ENCODE results near the gene MIA2. TPM values are rescaled to one million over a fixed set of nuclear protein-coding genes. Genes with fewer than 3 reads are reported as not detected.

The MIA2 gene
- total and polyA plus RNA-seq, 9 of the 15 experiments (the other 6 are each of a cell fraction or from before 2014, with no cell fraction given): 6.0 to 21.8 (median 12.8) TPM

DNA sequence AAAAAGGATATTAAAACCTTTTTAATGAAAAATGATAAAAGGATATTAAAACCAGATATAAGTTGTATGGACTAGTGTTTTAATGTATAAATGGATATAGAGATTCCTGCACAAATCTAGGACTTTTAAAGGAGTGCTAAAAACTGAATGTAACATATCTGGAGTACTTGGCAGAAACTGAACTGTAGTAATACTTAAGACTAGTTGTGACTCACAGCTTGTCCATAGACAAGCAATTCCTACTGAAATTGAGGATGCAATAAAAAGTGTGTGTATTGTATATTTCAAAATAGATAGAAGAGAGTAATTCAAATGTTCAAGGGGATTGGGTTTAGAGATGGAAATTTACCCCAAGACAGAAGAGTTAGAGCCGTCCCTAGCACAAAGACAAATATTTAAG is 138.9 kb downstream of the MIA2 start:
- H3K27me3 ChIP-seq (ENCODE audit: control insufficient read depth in 2 of 2, insufficient read depth in 2 of 2, low read length in 2 of 2): no peaks in the 10 kb centered on the region
- H4K20me1 ChIP-seq (replicated peaks; ENCODE audit: control insufficient read depth, insufficient read depth, low read length): no peaks in the 10 kb centered on the region
- H3K4me1 ChIP-seq (replicated peaks in 1 of 2; ENCODE audit: control insufficient read depth in 2 of 2, insufficient read depth in 2 of 2, low read length in 2 of 2): no peaks in the 10 kb centered on the region
- in situ Hi-C loops (cut with MboI): no loop called here
- no peaks in the 10 kb centered on the region for H3K9me1 ChIP-seq (ENCODE audit: control insufficient read depth, insufficient read depth, low read length)
- TF ChIP-seq, protein P1, sequence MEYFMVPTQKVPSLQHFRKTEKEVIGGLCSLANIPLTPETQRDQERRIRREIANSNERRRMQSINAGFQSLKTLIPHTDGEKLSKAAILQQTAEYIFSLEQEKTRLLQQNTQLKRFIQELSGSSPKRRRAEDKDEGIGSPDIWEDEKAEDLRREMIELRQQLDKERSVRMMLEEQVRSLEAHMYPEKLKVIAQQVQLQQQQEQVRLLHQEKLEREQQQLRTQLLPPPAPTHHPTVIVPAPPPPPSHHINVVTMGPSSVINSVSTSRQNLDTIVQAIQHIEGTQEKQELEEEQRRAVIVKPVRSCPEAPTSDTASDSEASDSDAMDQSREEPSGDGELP (CRISPR knock-in tag; IDR thresholded peaks at IDR 0.05; ENCODE audit: borderline replicate concordance): no peak
- TF ChIP-seq, protein P2, sequence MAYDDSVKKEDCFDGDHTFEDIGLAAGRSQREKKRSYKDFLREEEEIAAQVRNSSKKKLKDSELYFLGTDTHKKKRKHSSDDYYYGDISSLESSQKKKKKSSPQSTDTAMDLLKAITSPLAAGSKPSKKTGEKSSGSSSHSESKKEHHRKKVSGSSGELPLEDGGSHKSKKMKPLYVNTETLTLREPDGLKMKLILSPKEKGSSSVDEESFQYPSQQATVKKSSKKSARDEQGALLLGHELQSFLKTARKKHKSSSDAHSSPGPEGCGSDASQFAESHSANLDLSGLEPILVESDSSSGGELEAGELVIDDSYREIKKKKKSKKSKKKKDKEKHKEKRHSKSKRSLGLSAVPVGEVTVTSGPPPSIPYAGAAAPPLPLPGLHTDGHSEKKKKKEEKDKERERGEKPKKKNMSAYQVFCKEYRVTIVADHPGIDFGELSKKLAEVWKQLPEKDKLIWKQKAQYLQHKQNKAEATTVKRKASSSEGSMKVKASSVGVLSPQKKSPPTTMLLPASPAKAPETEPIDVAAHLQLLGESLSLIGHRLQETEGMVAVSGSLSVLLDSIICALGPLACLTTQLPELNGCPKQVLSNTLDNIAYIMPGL (CRISPR knock-in tag; IDR thresholded peaks at IDR 0.05): no peak
- no peak for TF ChIP-seq XRCC4 (IDR thresholded peaks at IDR 0.05; ENCODE audit: extremely low read depth, insufficient read depth, insufficient read length)
- TF ChIP-seq, protein P3, sequence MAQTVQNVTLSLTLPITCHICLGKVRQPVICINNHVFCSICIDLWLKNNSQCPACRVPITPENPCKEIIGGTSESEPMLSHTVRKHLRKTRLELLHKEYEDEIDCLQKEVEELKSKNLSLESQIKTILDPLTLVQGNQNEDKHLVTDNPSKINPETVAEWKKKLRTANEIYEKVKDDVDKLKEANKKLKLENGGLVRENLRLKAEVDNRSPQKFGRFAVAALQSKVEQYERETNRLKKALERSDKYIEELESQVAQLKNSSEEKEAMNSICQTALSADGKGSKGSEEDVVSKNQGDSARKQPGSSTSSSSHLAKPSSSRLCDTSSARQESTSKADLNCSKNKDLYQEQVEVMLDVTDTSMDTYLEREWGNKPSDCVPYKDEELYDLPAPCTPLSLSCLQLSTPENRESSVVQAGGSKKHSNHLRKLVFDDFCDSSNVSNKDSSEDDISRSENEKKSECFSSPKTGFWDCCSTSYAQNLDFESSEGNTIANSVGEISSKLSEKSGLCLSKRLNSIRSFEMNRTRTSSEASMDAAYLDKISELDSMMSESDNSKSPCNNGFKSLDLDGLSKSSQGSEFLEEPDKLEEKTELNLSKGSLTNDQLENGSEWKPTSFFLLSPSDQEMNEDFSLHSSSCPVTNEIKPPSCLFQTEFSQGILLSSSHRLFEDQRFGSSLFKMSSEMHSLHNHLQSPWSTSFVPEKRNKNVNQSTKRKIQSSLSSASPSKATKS (CRISPR knock-in tag; IDR thresholded peaks at IDR 0.05): no peak
- no peak for TF ChIP-seq DACH1 (IDR thresholded peaks at IDR 0.05; ENCODE audit: partially characterized antibody)
- TF ChIP-seq, protein P4, sequence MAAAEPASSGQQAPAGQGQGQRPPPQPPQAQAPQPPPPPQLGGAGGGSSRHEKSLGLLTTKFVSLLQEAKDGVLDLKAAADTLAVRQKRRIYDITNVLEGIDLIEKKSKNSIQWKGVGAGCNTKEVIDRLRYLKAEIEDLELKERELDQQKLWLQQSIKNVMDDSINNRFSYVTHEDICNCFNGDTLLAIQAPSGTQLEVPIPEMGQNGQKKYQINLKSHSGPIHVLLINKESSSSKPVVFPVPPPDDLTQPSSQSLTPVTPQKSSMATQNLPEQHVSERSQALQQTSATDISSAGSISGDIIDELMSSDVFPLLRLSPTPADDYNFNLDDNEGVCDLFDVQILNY (CRISPR knock-in tag; IDR thresholded peaks at IDR 0.05): no peak
- no peak for TF ChIP-seq TAF9B (IDR thresholded peaks at IDR 0.05; ENCODE audit: partially characterized antibody)
- no peak for TF ChIP-seq FOXK1 (CRISPR knock-in tag; IDR thresholded peaks at IDR 0.05; ENCODE audit: borderline replicate concordance)
- TF ChIP-seq TFAM (CRISPR knock-in tag; conservative IDR thresholded peaks at IDR 0.05): no peak
- no peak overlapping the region for H2AFZ ChIP-seq (ENCODE audit: low read depth, low read length)
- DNase-seq (ENCODE audit: extremely low read depth in 1 of 4, low spot score in 3 of 4): no peak
- H3K27ac ChIP-seq (ENCODE audit: extremely low read depth, low read depth, low read length): no peak overlapping the region
- no peaks in the 10 kb centered on the region for H3K9me3 ChIP-seq (replicated peaks; ENCODE audit: control insufficient read depth, insufficient read depth, low read depth, low read length)
- intact Hi-C loops (cut with micrococcal nuclease): no loop called here
- 82% methylated on average over 1 of the region's 1 CpG for WGBS (ENCODE audit: insufficient coverage, low coverage, missing lambda C conversion rate)
- H3K79me2 ChIP-seq (ENCODE audit: control insufficient read depth, insufficient read depth, low read length): no peaks in the 10 kb centered on the region
- BruUV-seq (replicated peaks): no TSS peak
- POLR2A ChIA-PET: no interaction called here
- H3K36me3 ChIP-seq (ENCODE audit: control insufficient read depth, insufficient read depth, low read length): no peaks in the 10 kb centered on the region
- no peak for ATAC-seq
- H3K4me2 ChIP-seq (ENCODE audit: insufficient read depth, low read length): no peak overlapping the region
- CTCF ChIA-PET (ENCODE audit: low intra/inter-chr PET ratio): no interaction called here
- no peak overlapping the region for H3K9ac ChIP-seq (ENCODE audit: insufficient read depth in 1 of 2, low read depth in 2 of 2, low read length in 2 of 2)
- no peak overlapping the region for H3K4me3 ChIP-seq
- FAIRE-seq: no peak
